Mesenchymal stem cell (in vitro differentiated cells and primary cell): ENCODE results near the gene TSPAN9.

Source experiments
- DNase-seq: peaks from one replicate; pipeline ENCODE4 v3.0.0-alpha.2; 2013
- H2AFZ ChIP-seq: one replicate; pipeline ENCODE4 v1.6.1; 2013; ENCODE audit warnings: low read depth, mild to moderate bottlenecking, control low read depth, inconsistent platforms, low read length, moderate library complexity
- H2AK5ac ChIP-seq: 2 replicates; pipeline ENCODE4 v1.6.1; 2013; ENCODE audit warnings: low read length, moderate library complexity, mild to moderate bottlenecking, inconsistent platforms; ENCODE audit not compliant: severe bottlenecking
- H2BK120ac ChIP-seq: one replicate; pipeline ENCODE4 v1.6.1; 2013; ENCODE audit warnings: low read depth, mild to moderate bottlenecking, inconsistent platforms, low read length, moderate library complexity
- H2BK12ac ChIP-seq, 2 experiments: one replicate each; pipeline ENCODE4 v1.6.1; 2013; ENCODE audit warnings: inconsistent platforms in 2 of 2, low read length in 2 of 2, mild to moderate bottlenecking in 2 of 2, moderate library complexity in 2 of 2, control low read depth in 1 of 2
- H2BK15ac ChIP-seq: one replicate; pipeline ENCODE4 v1.6.1; 2013; ENCODE audit warnings: mild to moderate bottlenecking, low read depth, inconsistent platforms; ENCODE audit not compliant: poor library complexity, severe bottlenecking
- H2BK5ac ChIP-seq: 2 replicates; pipeline ENCODE4 v1.6.1; 2013; ENCODE audit warnings: low read depth, mild to moderate bottlenecking, low read length, control low read depth, inconsistent platforms; ENCODE audit not compliant: poor library complexity, severe bottlenecking
- H3K14ac ChIP-seq, 2 experiments: one replicate each; pipeline ENCODE4 v1.6.1; 2013; ENCODE audit warnings: inconsistent platforms in 2 of 2, low read length in 2 of 2, control low read depth in 1 of 2, mild to moderate bottlenecking in 1 of 2, moderate library complexity in 1 of 2
- H3K18ac ChIP-seq, 2 experiments: one replicate each; pipeline ENCODE4 v1.6.1; 2013; ENCODE audit warnings: inconsistent platforms in 2 of 2, low read length in 2 of 2, control low read depth in 1 of 2, low read depth in 1 of 2, mild to moderate bottlenecking in 1 of 2
- H3K23ac ChIP-seq, 2 experiments: one replicate each; pipeline ENCODE4 v1.6.1; 2013; ENCODE audit warnings: inconsistent platforms in 2 of 2, low read length in 2 of 2, mild to moderate bottlenecking in 2 of 2, moderate library complexity in 2 of 2, control low read depth in 1 of 2
- H3K27ac ChIP-seq: 2 replicates; pipeline ENCODE4 v1.5.1; 2013; ENCODE audit warnings: mild to moderate bottlenecking, moderate library complexity, low read length, control low read depth, inconsistent platforms; ENCODE audit not compliant: poor library complexity, severe bottlenecking
- H3K27me3 ChIP-seq, 2 experiments: 2 replicates each; pipeline versions ENCODE4 v1.6.1 to v1.7.0; 2013; ENCODE audit warnings: low read length in 2 of 2, mild to moderate bottlenecking in 2 of 2, moderate library complexity in 2 of 2, control low read depth in 1 of 2, inconsistent platforms in 1 of 2; ENCODE audit not compliant: control insufficient read depth in 1 of 2, insufficient read depth in 1 of 2
- H3K36me3 ChIP-seq, 2 experiments: 2 replicates each; pipeline versions ENCODE4 v1.6.1 to v1.7.0; 2013; ENCODE audit warnings: low read length in 2 of 2, control low read depth in 1 of 2, inconsistent platforms in 1 of 2, low read depth in 1 of 2, mild to moderate bottlenecking in 1 of 2; ENCODE audit not compliant: insufficient read depth in 2 of 2, control insufficient read depth in 1 of 2
- H3K4ac ChIP-seq, 2 experiments: one replicate each; pipeline ENCODE4 v1.6.1; 2013; ENCODE audit warnings: inconsistent platforms in 2 of 2, low read length in 2 of 2, mild to moderate bottlenecking in 2 of 2, moderate library complexity in 2 of 2, control low read depth in 1 of 2, low read depth in 1 of 2
- H3K4me1 ChIP-seq: 2 replicates; pipeline ENCODE4 v1.6.1; 2013; ENCODE audit warnings: low read depth, low read length, control low read depth; ENCODE audit not compliant: control insufficient read depth, insufficient read depth
- H3K4me2 ChIP-seq: 2 replicates; pipeline ENCODE4 v1.6.1; 2013; ENCODE audit warnings: low read length, mild to moderate bottlenecking, inconsistent platforms; ENCODE audit not compliant: poor library complexity, severe bottlenecking
- H3K4me3 ChIP-seq, 2 experiments: 2 replicates each; pipeline versions ENCODE4 v1.5.1 to v1.7.0; 2013; ENCODE audit warnings: low read length in 2 of 2, mild to moderate bottlenecking in 2 of 2, control low read depth in 1 of 2, low read depth in 1 of 2; ENCODE audit not compliant: insufficient read depth in 1 of 2
- H3K79me1 ChIP-seq: replicated peaks from 2 replicates; pipeline ENCODE4 v1.6.1; 2013; ENCODE audit warnings: mild to moderate bottlenecking, control low read depth, low read length, inconsistent platforms; ENCODE audit not compliant: poor library complexity, severe bottlenecking
- H3K9ac ChIP-seq: 2 replicates; pipeline ENCODE4 v1.7.0; 2013; ENCODE audit warnings: mild to moderate bottlenecking, low read length, moderate library complexity
- H3K9me3 ChIP-seq: 2 replicates; pipeline ENCODE4 v1.7.0; 2013; ENCODE audit warnings: mild to moderate bottlenecking, low read length; ENCODE audit not compliant: control insufficient read depth
- H4K8ac ChIP-seq: one replicate; pipeline ENCODE4 v1.6.1; 2013; ENCODE audit warnings: inconsistent platforms, mild to moderate bottlenecking, low read length, moderate library complexity
- H4K91ac ChIP-seq: one replicate; pipeline ENCODE4 v1.6.1; 2013; ENCODE audit warnings: mild to moderate bottlenecking, low read length, inconsistent platforms
- WGBS: methylation state at CpG from one replicate; pipeline ENCODE4 v1.1.7; 2013; ENCODE audit warnings: mixed read lengths; 5-methylcytosine and 5-hydroxymethylcytosine counted together

The TSPAN9 gene

DNA sequence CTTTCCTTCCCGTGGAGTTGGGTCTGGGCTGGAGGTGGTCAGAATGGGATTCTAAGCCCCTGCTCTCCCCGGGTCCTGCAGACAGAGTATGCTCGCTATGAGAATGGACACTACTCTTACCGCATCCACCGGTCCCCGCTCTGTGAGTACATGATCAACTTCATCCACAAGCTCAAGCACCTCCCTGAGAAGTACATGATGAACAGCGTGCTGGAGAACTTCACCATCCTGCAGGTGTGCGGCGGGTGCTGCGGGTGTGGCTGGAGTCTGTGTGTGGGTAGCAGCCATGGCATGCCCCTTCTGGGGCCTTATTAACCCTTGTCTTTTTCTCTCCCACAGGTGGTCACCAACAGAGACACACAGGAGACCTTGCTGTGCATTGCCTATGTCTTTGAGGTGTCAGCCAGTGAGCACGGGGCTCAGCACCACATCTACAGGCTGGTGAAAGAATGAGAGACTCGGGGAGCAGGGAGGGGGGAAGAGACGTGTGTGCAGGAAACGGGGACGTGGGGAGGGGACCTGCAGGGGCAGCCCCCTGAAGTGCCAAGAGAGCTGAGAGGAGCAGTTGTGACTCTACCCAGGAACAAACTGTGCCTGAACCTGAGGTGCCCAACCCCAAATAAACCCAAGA lies 37.0 kb upstream of the TSPAN9 start:
- Histone ChIP-seq H4K91ac (no peak overlapping the region), H3K4me2 (no peak overlapping the region), H3K18ac (no peak overlapping the region), H4K8ac (no peak overlapping the region), H3K14ac (no peak overlapping the region), H3K27ac (no peak overlapping the region), H3K4ac (no peak overlapping the region), H3K9me3 (no peaks in the 10 kb centered on the region), H3K36me3 (peaks cover 28 to 52% of the 10 kb centered on the region in 2 experiments), H2AK5ac (no peak overlapping the region), H2BK5ac (no peak overlapping the region), H2BK120ac (no peak overlapping the region), H3K9ac (no peak overlapping the region), H2BK12ac (no peak overlapping the region), H2BK15ac (no peak overlapping the region), H3K79me1 (peaks cover 4% of the 10 kb centered on the region), H3K4me3 (no peak overlapping the region), H2AFZ (no peak overlapping the region), H3K27me3 (no peaks in the 10 kb centered on the region), H3K23ac (no peak overlapping the region), H3K4me1 (peaks cover 6% of the 10 kb centered on the region)
- WGBS: 96% methylated on average over 15 of the region's 15 CpGs
- no peak for DNase-seq

DNA sequence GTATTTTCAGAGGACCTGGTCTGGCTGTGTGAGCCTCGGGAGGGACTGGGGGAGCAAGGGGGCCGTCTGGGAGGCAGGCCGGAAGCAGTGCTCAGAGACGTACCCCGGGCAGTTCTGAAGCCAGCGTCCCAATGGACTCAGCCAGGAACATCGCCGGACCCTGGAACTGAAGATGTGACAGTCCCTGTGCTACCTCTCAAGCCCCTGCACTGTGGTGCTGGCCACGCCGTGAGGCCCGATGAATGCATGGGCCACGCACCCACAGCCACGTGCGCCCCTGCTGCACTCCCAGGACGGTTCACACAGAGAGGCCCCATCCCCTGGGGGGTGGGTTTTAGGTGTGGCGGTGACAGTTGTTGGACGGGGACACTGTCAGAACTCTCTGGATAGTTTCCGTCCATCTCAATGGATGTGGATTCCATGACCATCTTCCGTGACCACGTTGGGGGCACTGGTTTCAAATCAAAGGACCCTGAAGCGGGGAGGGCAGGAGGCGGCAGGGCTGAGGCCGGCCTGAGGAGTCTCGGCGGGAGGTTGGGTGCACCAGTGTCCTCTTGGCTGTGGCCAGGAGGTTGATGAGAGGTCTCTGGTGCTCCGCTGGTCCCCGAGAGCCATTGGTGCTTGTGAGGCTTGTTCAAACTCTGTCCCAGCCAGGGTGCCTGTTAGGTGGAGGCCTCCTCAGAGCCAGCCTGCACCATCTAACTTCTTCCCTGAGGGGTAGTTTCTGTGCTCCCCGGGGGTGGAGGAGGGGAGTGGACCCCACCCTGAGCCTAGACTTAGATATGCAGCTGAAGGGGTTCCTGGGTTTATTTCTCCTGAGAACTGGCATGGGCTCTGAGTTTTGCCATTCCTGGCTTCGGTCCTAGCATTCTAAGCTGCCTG lies 36.3 kb upstream of the TSPAN9 start:
- Histone ChIP-seq H3K79me1 (peaks cover 4% of the 10 kb centered on the region), H3K4me1 (peaks cover 1% of the 10 kb centered on the region), H2BK15ac (no peak overlapping the region), H3K36me3 (peaks cover 28 to 52% of the 10 kb centered on the region in 2 experiments), H3K4ac (no peak overlapping the region), H3K27me3 (no peaks in the 10 kb centered on the region), H4K91ac (peak overlapping the region; percentile 18), H2BK12ac (no peak overlapping the region), H2BK120ac (no peak overlapping the region), H3K27ac (no peak overlapping the region), H2AFZ (no peak overlapping the region), H3K9me3 (no peaks in the 10 kb centered on the region), H4K8ac (no peak overlapping the region), H3K9ac (no peak overlapping the region), H3K4me3 (no peak overlapping the region), H3K14ac (no peak overlapping the region), H3K4me2 (no peak overlapping the region), H2BK5ac (no peak overlapping the region), H3K18ac (no peak overlapping the region), H3K23ac (no peak overlapping the region), H2AK5ac (no peak overlapping the region)
- WGBS: 92% methylated on average over 27 of the region's 29 CpGs
- no peak for DNase-seq

DNA sequence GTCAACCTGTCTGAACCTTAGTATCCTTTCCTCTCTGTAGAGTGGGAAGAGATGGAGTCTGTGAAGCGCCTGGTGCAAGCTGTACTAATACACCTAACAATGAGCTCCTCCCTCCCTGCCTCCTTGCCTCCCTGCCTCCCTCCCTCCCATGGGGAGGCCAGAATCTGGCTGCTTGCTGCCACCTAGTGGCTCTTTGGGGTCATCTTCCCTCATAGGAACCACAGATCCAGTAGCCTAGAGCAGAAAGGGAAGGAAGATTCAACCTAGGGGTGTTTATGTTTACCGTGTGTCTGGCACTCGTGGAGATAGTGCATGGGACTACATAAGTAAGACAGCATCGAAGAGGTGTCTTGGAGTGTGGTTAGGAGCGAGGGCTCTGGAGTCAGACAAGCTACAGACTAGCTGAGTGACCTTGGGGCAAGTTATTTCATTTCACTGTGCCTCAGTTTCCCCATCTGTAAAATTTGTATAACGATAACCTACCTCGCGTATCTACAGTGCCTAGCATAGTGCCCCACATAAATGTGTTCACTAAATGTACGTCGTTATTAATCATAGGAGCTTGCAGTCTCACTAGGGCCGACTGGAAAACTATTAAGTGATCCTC lies 35.5 kb upstream of the TSPAN9 start:
- Histone ChIP-seq H2BK12ac (no peak overlapping the region), H3K14ac (no peak overlapping the region), H3K18ac (no peak overlapping the region), H2BK5ac (no peak overlapping the region), H2AK5ac (no peak overlapping the region), H4K91ac (no peak overlapping the region), H2BK15ac (no peak overlapping the region), H4K8ac (no peak overlapping the region), H2AFZ (no peak overlapping the region), H3K27me3 (peaks cover 0 to 4% of the 10 kb centered on the region in 2 experiments), H3K36me3 (peaks cover 28 to 54% of the 10 kb centered on the region in 2 experiments), H3K9ac (no peak overlapping the region), H3K27ac (no peak overlapping the region), H3K23ac (no peak overlapping the region), H3K79me1 (peaks cover under 1% of the 10 kb centered on the region), H3K4ac (no peak overlapping the region), H3K4me3 (no peak overlapping the region), H3K4me2 (no peak overlapping the region), H3K4me1 (peaks cover 6% of the 10 kb centered on the region), H2BK120ac (no peak overlapping the region), H3K9me3 (no peaks in the 10 kb centered on the region)
- WGBS: 71% methylated on average over 11 of the region's 11 CpGs
- DNase-seq: peak; percentile 85

DNA sequence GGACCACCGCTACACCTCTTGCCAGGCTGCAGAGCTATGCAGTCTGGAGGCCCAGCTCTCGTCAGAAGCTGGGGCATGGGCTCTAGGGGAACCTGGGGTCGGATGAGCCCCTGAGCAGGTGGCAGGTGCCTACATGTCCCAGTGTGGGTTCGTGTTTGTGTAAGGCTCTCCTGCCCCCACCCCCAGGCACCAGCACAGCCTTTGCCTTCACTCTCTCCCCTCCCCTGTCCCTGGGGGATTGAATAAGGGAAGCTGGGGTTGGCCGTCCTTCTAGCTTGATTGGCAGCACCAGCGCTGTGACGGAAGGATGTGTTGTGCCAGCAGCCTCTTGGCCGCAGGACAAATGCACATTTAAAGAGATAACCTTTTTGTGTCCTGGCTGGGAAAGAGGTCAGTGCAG lies 34.8 kb upstream of the TSPAN9 start:
- Histone ChIP-seq H3K36me3 (peaks cover 28 to 49% of the 10 kb centered on the region in 2 experiments), H3K9me3 (no peaks in the 10 kb centered on the region), H2BK5ac (no peak overlapping the region), H3K4me2 (no peak overlapping the region), H2BK15ac (no peak overlapping the region), H4K8ac (no peak overlapping the region), H3K27me3 (peaks cover 0 to 6% of the 10 kb centered on the region in 2 experiments), H2AFZ (no peak overlapping the region), H3K4ac (no peak overlapping the region), H3K4me3 (no peak overlapping the region), H3K9ac (no peak overlapping the region), H3K14ac (no peak overlapping the region), H3K4me1 (peaks cover 8% of the 10 kb centered on the region), H2BK12ac (no peak overlapping the region), H3K23ac (no peak overlapping the region), H4K91ac (no peak overlapping the region), H3K18ac (no peak overlapping the region), H2BK120ac (no peak overlapping the region), H3K79me1 (no peaks in the 10 kb centered on the region), H2AK5ac (no peak overlapping the region), H3K27ac (no peak overlapping the region)
- DNase-seq: no peak
- WGBS: 88% methylated on average over 7 of the region's 8 CpGs
